Natural killer cell treated with Interleukin-12 subunit alpha and Interleukin-12 subunit beta and Interleukin-15 and Interleukin-18, amount 100 ng/mL, for 72 hours (primary cell): ENCODE measurements around the gene FGD5. TPM values are rescaled to one million over a fixed set of nuclear protein-coding genes. Genes with fewer than 3 reads are reported as not detected.

Experiments
- ATAC-seq, 2 donors: fragments of 150-1000 bp; cut with Tn5 transposase in 1 of 2; sonication (Bioruptor Pico), chemical (Tn5 transposase) in 1 of 2; 2 replicates each; pipeline ENCODE4 v1.10.0; 2021
- DNase-seq: peaks from one replicate; pipeline ENCODE4 v3.0.0; 2022; ENCODE audit warnings: low spot score
- H3K27ac Mint-ChIP-seq, 2 donors: 1 replicate in 1 of 2; 2 replicates in 1 of 2; pipeline ENCODE4 v1.8.0; 2022; ENCODE audit warnings: mixed read lengths in 2 of 2, mild to moderate bottlenecking in 1 of 2, moderate library complexity in 1 of 2
- H3K27me3 Mint-ChIP-seq, 2 donors: 1 replicate in 1 of 2; 2 replicates in 1 of 2; pipeline ENCODE4 v1.8.0; 2022; ENCODE audit warnings: mixed read lengths in 2 of 2
- H3K36me3 Mint-ChIP-seq: one replicate; pipeline ENCODE4 v1.8.0; 2022; ENCODE audit warnings: mixed read lengths
- H3K4me1 Mint-ChIP-seq, 2 donors: 1 replicate in 1 of 2; 2 replicates in 1 of 2; pipeline ENCODE4 v1.8.0; 2022; ENCODE audit warnings: low read depth in 2 of 2, mixed read lengths in 2 of 2, mild to moderate bottlenecking in 1 of 2
- H3K4me3 Mint-ChIP-seq: one replicate; pipeline ENCODE4 v1.8.0; 2022; ENCODE audit warnings: mixed read lengths
- H3K9me3 Mint-ChIP-seq: 2 replicates; pipeline ENCODE4 v1.8.0; 2022; ENCODE audit warnings: mixed read lengths
- total RNA-seq, 2 donors: library from RNA; stranded (reverse); gene quantifications; one replicate each; pipeline ENCODE4 v1.2.3, GENCODE V29; 2022

FGD5 gene
- total RNA-seq, 2 donors from 2014 or later: not detected

GRCh38 chr3:14959359-14959943 lies 140.7 kb downstream of the FGD5 start:
- H3K27me3 Mint-ChIP-seq: no peaks in the 10 kb centered on the region
- no peaks in the 10 kb centered on the region for H3K9me3 Mint-ChIP-seq
- H3K36me3 Mint-ChIP-seq: peaks cover 6% of the 10 kb centered on the region
- peak; percentile 68 to 76 for ATAC-seq
- peak overlapping the region; percentile 98 to 99 for H3K27ac Mint-ChIP-seq
- H3K4me3 Mint-ChIP-seq: peak overlapping the region; percentile 95
- DNase-seq: no peak
- H3K4me1 Mint-ChIP-seq: peaks cover 20 to 26% of the 10 kb centered on the region in 2 donors

- Mint-ChIP-seq H3K4me3 (no peak overlapping the region), H3K9me3 (no peaks in the 10 kb centered on the region), H3K4me1 (peaks cover 15 to 21% of the 10 kb centered on the region in 2 donors), H3K27ac (no peak overlapping the region), H3K36me3 (peaks cover 14% of the 10 kb centered on the region), H3K27me3 (no peaks in the 10 kb centered on the region)
- DNase-seq (no peak), ATAC-seq (no peak)
Observed at GRCh38 chr3:14962762-14963161, 144.0 kb downstream of the FGD5 start.

GRCh38 chr3:14967285-14967684 lies 148.5 kb downstream of the FGD5 start:
- ATAC-seq (no peak), DNase-seq (no peak)
- H3K27me3 Mint-ChIP-seq: no peaks in the 10 kb centered on the region
- H3K27ac Mint-ChIP-seq: no peak overlapping the region
- peaks cover 2 to 4% of the 10 kb centered on the region in 2 donors for H3K4me1 Mint-ChIP-seq
- H3K9me3 Mint-ChIP-seq: no peaks in the 10 kb centered on the region
- peaks cover 7% of the 10 kb centered on the region for H3K36me3 Mint-ChIP-seq
- H3K4me3 Mint-ChIP-seq: no peak overlapping the region

GRCh38 chr3:14969671-14970070 lies 150.9 kb downstream of the FGD5 start:
- DNase-seq: no peak
- Mint-ChIP-seq H3K27me3 (no peaks in the 10 kb centered on the region), H3K4me3 (no peak overlapping the region), H3K9me3 (no peaks in the 10 kb centered on the region), H3K4me1 (peaks cover 10 to 12% of the 10 kb centered on the region in 2 donors), H3K27ac (no peak overlapping the region), H3K36me3 (peaks cover 23% of the 10 kb centered on the region)
- ATAC-seq: no peak

- ATAC-seq (no peak), DNase-seq (no peak)
- H3K4me1 Mint-ChIP-seq: peaks cover 10 to 34% of the 10 kb centered on the region in 2 donors
- H3K4me3 Mint-ChIP-seq: no peak overlapping the region
- H3K27ac Mint-ChIP-seq: no peak overlapping the region
- H3K36me3 Mint-ChIP-seq: peaks cover 15% of the 10 kb centered on the region
- no peaks in the 10 kb centered on the region for H3K9me3 Mint-ChIP-seq
- H3K27me3 Mint-ChIP-seq: no peaks in the 10 kb centered on the region
Observed at GRCh38 chr3:14976317-14976716, 157.6 kb downstream of the FGD5 start.

- Mint-ChIP-seq H3K27ac (no peak overlapping the region), H3K36me3 (peaks cover 9% of the 10 kb centered on the region), H3K4me3 (no peak overlapping the region), H3K9me3 (no peaks in the 10 kb centered on the region), H3K27me3 (no peaks in the 10 kb centered on the region), H3K4me1 (peaks cover 7 to 33% of the 10 kb centered on the region in 2 donors)
- ATAC-seq: no peak
- no peak for DNase-seq
Observed at GRCh38 chr3:14980689-14981088, 161.9 kb downstream of the FGD5 start.

Other genes with a start within 250 kb of the FGD5 start
- gene CCDC174, start 167.2 kb upstream of the FGD5 start, total RNA-seq: 10 to 100 TPM; 21.7 to 27.0 TPM
- gene C3orf20, start 143.8 kb upstream of the FGD5 start, total RNA-seq: under 1 TPM in 1 of 2 donors, not detected in 1; 0.93 TPM
- gene NR2C2, start 128.6 kb downstream of the FGD5 start, total RNA-seq: 10 to 100 TPM; 58.3 to 74.3 TPM
- gene MRPS25, start 246.4 kb downstream of the FGD5 start, total RNA-seq: 100 to 1,000 TPM in 1 of 2 donors, 10 to 100 TPM in 1; 41.5 to 117 TPM